GM13977 (cell line): ENCODE data around the gene TOR2A.

Experiments used
- DNase-seq: peaks from one replicate; pipeline ENCODE4 v3.0.0; 2012; ENCODE audit warnings: low spot score
- CTCF ChIP-seq: IDR thresholded peaks from 2 replicates; pipeline ENCODE4 v1.5.1; 2012; ENCODE audit warnings: mild to moderate bottlenecking, control low read depth; ENCODE audit not compliant: insufficient read depth; ENCODE audit errors: extremely low read depth, missing control alignments
- in situ Hi-C: fragments of 300-500 bp; cut with MboI; formaldehyde crosslinking; loops from one replicate; pipeline ENCODE4 v1.12.0; 2022; ENCODE audit warnings: low sequenced_read_pairs, low pct_unique_long_range_greater_than_20kb, mixed read lengths, inconsistent platforms; ENCODE audit not compliant: unreplicated experiment

The TOR2A gene

GRCh38 chr9:127772603-127773002 is 37.5 kb upstream of the TOR2A start:
- DNase-seq, result no peak
- no peak for TF ChIP-seq CTCF
- in situ Hi-C loops, result no loop called here

- TF ChIP-seq CTCF, result no peak
- DNase-seq, result no peak
- in situ Hi-C loops, result no loop called here
These were observed 36.6 kb upstream of the TOR2A start for GRCh38 chr9:127771570-127772189.

GRCh38 chr9:127770905-127771569 is 35.9 kb upstream of the TOR2A start:
- TF ChIP-seq CTCF, result no peak
- DNase-seq, result peak; percentile 96
- in situ Hi-C loops, result no loop called here

- no peak for TF ChIP-seq CTCF
- DNase-seq, result no peak
- in situ Hi-C loops, result no loop called here
These were observed 35.5 kb upstream of the TOR2A start for GRCh38 chr9:127770583-127770904.

GRCh38 chr9:127769929-127770582 is 35.0 kb upstream of the TOR2A start:
- in situ Hi-C loops, result no loop called here
- DNase-seq, result no peak
- no peak for TF ChIP-seq CTCF

GRCh38 chr9:127769101-127769500 is 34.0 kb upstream of the TOR2A start:
- no peak for TF ChIP-seq CTCF
- no peak for DNase-seq
- in situ Hi-C loops, result no loop called here
